Body of pancreas (tissue), 4 donors: ENCODE measurements around the gene GAPVD1.

Source experiments
- CTCF ChIP-seq, 7 experiments: fragments of 450-650 bp in 4 of 7; fragments of 200-600 bp in 3 of 7; sonication (generic) in 3 of 7; IDR thresholded peaks; one replicate each; pipeline ENCODE4 v1.5.1; 2016 to 2019; ENCODE audit warnings: antibody characterized with exemption in 7 of 7
- POLR2A ChIP-seq, 3 donors: fragments of 450-650 bp; IDR thresholded peaks; one replicate each; pipeline ENCODE4 v1.6.1; 2016; ENCODE audit warnings: antibody characterized with exemption in 3 of 3, mild to moderate bottlenecking in 2 of 3

DNA sequence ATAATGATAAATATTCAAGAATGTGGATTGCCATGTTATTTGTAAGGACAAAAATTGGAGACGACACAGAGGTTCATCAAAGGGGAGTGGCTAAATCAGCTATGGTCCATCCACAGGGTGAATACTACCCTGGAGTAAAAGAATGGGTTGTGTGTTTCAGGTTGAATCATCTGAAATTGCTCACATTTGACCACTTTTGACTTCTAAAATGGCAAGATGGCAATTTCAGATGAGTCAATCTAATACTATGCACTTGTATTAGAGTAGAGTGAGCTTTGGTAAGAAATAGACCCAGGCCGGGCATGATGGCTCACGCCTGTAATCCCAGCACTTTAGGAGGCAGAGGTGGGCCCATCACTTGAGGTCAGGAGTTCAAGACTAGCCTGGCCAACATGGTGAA is 131.8 kb downstream of the GAPVD1 start:
- TF ChIP-seq CTCF (IDR thresholded peaks at IDR 0.05) (no peak), POLR2A (IDR thresholded peaks at IDR 0.05) (no peak)
